Measurements from ENCODE around the gene PRSS50.

PRSS50 gene

GRCh38 chr3:46724424-46724823 is 6.8 kb upstream of the PRSS50 start:
- no peak for DNase-seq

DNA sequence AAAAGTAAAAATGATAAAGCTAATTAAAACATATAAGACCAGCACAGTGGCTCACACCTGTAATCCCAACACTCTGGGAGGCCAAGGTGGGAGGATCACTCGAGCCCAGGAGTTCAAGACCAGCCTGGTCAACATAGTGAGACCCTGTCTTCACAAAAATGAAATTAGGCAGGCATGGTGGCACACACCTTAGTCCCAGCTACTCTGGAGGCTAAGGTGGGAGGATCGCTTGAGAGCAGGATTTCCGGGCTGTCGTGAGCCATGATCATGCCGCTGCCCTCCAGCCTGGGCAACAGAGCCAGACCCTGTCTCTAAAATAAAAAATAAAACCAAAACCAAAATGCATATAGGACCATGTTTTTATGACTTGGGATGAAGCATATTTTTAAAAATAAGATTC is 4.8 kb upstream of the PRSS50 start:
- no peak for DNase-seq

GRCh38 chr3:46721009-46721408 is 3.3 kb upstream of the PRSS50 start:
- DNase-seq: no peak

DNA sequence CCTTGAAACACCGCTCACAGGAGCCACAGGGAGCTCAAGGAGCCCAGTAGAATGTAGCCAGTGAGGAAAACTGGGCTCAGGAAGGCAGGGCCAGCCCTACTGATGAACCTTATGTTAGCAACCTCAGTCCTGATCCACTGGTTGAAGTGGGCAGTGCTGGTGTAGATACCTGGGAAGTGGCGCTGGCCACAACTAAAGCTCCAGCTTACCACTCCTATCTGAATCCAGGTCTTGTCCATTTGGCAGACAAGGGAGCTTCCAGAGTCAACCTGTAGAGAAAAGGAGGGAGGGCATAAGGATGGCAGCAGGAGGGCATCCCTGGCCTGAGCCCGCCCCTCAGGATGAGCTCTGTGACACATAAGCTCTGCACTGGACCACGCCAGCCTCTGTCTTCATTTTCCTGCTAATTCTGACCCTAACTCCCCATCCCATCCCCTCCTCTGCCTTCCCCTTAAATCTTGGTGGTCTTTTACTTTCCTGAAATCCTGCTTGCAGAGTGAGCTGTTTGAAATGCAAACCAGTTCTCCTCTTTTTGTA is 2.1 kb upstream of the PRSS50 start:
- no peak for DNase-seq

DNA sequence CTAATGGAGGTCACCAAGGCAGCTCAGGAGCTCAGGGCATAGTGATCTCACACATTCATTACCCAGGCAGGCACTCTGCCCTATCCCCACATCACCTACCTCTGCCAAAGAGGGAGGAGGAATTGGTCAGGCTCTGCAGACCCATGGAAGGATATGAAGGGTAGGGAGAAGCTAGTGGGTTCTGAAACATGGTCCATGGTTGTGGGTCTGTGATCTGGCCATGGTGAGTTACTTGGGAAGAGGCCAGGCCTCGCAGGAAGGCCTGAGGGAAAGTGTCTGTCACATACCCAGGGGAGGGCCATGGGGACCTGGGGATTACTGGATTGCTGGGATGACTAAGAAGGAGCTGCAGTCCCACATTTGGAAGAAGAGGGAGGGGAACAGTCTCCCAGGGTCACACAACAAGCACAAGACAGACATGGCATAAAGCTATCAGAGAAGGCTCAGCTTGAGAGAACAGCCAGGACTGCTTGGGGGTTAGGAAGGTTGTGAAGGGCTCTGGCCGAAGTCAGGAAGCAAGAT is 1.4 kb upstream of the PRSS50 start:
- no peak for DNase-seq

DNA sequence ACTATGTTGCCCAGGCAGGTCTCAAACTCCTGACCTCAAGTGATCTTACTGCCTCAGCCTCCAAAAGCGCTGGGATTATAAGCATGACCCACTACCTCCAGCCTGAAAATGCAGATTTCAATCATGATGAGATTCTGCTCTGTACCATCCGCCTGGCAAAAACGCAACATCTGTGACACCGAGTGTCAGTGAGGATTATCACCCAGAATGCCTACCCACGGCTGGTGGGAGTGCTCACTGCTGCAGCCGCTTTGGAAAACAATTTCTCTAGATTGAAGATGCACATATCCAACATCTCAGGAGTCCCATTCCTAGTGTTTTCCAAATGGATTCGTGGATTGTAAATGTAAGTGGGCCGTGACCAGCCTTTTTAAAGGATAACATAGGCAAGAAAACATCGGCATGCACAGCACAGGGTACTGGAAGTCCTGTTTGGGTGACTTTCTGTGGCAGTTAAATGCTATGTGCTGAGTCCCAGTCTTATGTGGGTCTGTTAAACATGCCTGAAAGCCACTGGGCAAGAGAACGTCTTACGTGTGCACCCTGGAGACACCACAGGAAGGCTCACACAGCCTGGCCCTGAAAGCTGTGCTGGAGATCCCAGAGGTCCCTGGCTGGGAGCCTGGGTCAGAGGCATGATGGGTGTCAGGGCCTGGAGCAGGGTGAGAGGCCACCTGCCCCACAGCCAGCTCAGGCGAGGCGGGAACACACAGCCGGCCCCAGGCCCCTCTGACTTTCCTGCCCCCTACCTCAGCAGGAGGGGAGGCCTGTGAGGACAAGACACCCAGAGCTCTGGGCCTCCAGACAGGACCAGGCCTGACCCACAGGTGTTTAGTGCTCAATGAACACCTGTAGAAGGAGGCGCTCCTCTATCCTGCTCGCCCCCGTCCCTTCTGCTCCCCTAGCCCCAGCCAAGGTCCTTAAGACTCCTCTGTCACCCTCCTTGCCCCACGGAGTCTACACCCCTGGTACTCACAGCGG is 918 bp downstream of the PRSS50 start:
- no peak for DNase-seq

DNA sequence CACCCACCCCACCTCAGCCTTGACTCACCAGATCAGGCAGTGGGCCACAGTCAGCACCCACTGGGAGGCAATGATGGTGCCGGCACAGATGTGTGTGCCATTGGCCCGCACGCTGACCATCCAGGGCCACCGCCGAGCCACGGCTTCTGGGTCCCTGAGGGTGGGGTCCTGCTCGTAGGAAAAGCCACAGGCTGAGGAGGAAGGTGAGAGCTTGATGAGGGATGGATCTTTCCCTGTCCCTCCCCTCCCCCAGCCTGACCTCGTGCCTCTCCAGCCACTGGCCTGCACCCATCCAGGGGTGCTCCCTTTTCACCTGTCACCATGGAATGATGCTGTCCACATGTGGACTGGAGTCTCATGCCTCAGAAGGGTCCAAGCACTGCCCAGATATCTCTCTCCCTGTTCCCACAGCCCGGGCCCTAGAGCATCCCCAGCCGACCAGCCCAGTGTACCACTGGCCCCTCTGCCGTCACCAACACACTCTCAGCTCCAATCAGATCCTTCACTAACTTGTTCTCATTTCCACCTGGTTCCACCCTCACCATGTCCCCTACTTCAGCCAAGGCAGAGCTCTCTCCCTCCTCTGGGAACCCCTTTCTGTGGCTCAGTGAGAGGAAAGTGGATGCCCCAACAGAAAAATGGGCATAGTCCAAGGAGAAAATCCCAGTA is 2.0 kb downstream of the PRSS50 start:
- no peak for DNase-seq

GRCh38 chr3:46714728-46715506 is 2.8 kb downstream of the PRSS50 start:
- no peak for DNase-seq

GRCh38 chr3:46713898-46714552 is 3.6 kb downstream of the PRSS50 start:
- DNase-seq: no peak

DNA sequence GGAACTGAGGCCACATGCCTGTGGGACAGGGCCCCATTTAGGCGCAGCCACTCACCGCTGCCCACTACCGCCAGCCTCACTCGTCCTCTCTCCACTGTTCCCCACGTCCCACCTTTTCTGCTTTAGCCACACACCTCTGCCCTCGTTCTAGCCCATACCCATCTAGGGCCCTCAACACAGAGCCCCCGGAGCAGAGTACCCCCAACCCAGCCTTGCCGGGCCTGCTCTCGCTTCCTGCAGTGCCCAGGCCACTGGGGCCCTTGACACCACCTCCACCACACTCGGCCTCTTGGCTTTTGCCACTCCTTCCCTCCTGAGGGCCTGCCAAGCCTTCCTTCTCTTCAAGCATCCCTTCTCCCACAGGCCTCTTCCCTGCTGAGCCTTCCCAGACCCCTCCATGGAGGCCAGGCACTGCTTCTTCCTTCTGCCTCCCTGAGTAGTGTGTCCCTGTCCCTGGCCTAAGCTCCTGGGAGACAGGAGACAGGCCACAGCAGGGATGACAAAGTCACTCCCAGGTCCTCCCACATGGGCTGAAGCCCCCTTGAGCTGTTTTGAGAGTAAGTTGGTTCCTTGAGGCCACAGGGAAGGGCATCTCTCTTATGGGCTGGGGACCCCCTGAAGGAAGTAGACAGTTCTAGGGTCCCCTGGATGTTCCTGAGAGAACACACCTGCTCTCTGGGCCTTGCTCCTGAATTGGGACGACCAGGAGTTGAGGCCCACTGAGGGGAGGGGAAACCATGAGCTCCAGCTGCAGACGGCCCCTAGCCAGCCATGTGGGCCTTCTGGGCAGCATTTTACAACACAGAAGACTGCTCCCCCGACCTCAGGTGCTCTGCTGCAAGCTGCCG is 4.4 kb downstream of the PRSS50 start:
- no peak for DNase-seq

DNA sequence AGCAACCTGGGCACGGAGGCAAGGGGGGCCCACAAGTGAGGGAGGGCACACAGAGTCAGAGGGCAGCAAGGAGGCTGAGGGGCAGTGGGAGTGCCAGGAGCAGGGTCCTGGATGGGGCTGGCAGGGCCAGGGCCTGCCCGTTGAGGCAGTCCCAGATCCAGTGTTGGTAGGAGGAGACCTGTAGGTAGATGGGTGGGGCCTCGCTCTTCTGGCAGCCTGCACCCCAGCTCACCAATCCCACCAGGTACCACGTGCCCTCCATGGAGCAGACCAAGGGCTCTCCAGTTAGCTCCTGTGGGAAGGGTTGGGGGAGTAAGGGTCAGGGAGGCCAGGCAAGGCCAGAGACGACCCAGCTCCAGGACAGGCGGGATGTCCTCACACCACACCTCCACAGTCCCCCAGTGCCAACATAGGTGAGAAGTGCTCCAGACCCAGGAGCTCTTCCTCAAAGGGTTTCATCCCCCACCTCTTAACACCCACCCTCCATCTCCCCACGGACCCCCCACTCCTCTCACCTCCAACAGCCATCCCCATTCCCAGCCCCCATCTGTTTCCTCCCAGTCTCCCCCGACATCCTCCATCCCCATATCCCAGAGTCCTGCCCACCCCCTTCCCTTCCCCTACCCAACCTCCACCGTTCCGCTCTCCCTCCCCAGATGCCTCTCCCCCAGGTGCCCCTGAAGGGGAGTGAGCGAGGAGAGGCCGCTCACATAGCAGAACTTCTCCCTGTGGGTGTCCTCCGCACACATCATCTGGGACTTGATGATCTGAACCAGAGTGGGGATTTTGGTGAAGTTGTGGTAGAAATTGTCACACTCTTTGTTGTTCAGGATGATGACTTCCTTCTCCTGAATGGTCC is 5.2 kb downstream of the PRSS50 start:
- DNase-seq: no peak

GRCh38 chr3:46711760-46712159 is 5.9 kb downstream of the PRSS50 start:
- no peak for DNase-seq

- no peak for DNase-seq
Observed at GRCh38 chr3:46711305-46711704, 6.4 kb downstream of the PRSS50 start.

- no peak for DNase-seq
Observed at GRCh38 chr3:46710671-46711295, 6.9 kb downstream of the PRSS50 start.

DNA sequence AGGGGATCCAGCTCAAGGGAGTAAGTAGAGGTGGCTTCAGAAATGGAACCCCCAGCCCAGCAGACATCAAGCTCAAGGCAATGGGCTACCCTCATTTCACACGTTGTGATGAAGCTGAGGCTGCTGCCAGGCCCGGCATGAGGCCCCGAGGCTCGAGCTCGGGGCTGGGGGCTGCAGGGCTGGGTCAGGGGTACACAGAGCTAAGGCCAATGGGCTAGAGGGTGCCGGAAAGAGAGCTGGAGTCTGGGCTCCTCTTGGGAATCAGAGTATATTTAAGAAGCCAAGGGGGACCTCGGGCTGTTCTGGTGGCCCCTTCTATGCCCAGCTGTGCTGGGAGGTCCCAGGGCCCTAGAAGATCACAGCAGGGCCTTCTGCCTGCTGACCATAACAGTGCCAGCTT is 7.4 kb downstream of the PRSS50 start:
- no peak for DNase-seq

DNA sequence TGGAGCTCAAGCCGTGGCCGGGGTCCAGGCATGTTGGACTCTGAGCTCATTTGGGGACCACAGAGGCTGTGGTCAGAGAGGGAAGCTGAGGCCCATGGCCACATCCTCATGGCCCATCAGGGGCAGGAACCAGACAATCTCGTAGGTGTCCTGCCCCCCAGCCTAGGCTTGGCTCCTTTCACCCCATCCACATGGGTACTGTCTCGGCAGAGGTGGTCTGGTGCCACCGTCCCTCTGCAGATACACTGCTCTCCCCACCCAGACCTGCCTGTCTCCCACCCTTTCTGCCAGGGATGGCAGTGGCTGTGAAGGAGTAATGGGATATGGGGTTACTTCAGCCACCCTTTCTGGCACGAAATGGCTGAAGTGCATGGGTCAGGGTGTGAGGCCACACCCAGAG is 7.9 kb downstream of the PRSS50 start:
- DNase-seq: no peak

- no peak for DNase-seq
Observed at GRCh38 chr3:46709157-46709654, 8.5 kb downstream of the PRSS50 start.

- DNase-seq: no peak
Observed at GRCh38 chr3:46708401-46709156, 9.1 kb downstream of the PRSS50 start.

GRCh38 chr3:46707601-46708011 is 10.1 kb downstream of the PRSS50 start:
- DNase-seq: no peak

Measured in retina (tissue), 1 donor.